K562 (cell line): Measurements from ENCODE around the gene TENM4.

Source experiments
- EP300 ChIP-seq: IDR thresholded peaks from 2 replicates; pipeline ENCODE4 v1.6.1; 2012; ENCODE audit warnings: low read length, improper control_type of control experiment
- ESRRA ChIP-seq: fragments of 450-650 bp; IDR thresholded peaks from 2 replicates; pipeline ENCODE4 v1.6.1; 2014; ENCODE audit warnings: low read depth, mild to moderate bottlenecking, moderate library complexity, borderline replicate concordance
- HDGF ChIP-seq: fragments of 450-650 bp; IDR thresholded peaks from 2 replicates; pipeline ENCODE4 v1.6.1; 2016
- KAT8 ChIP-seq: fragments of 450-650 bp; IDR thresholded peaks from 2 replicates; pipeline ENCODE4 v1.6.1; 2016; ENCODE audit warnings: low read depth, mild to moderate bottlenecking
- PCBP2 ChIP-seq: fragments of 200-400 bp; formaldehyde crosslinking; IDR thresholded peaks from 2 replicates; pipeline ENCODE4 v1.6.1; 2018; ENCODE audit warnings: low read length, low read depth, mild to moderate bottlenecking, moderate library complexity; ENCODE audit not compliant: poor library complexity, severe bottlenecking
- POLR2B ChIP-seq: fragments of 450-650 bp; IDR thresholded peaks from 2 replicates; pipeline ENCODE4 v1.6.1; 2018; ENCODE audit warnings: low read depth; ENCODE audit not compliant: partially characterized antibody
- RAD21 ChIP-seq, 2 experiments: fragments of 250-450 bp in 1 of 2; fragments of 450-650 bp in 1 of 2; sonication (Bioruptor Pico) in 1 of 2; formaldehyde crosslinking in 1 of 2; IDR thresholded peaks in 1 of 2; conservative IDR thresholded peaks in 1 of 2; 2 replicates each; pipeline versions ENCODE4 v1.4.0 to v1.8.0; 2020 to 2022; ENCODE audit warnings: mild to moderate bottlenecking in 2 of 2, moderate library complexity in 1 of 2
- SP2 ChIP-seq: IDR thresholded peaks from 2 replicates; pipeline ENCODE4 v1.6.1; 2011; ENCODE audit warnings: mild to moderate bottlenecking, low read depth, low read length, moderate library complexity; ENCODE audit not compliant: poor library complexity, severe bottlenecking; ENCODE audit errors: extremely low read depth
- SREBF1 ChIP-seq: fragments of 150-350 bp; IDR thresholded peaks from 2 replicates; pipeline ENCODE4 v1.6.1; 2014; ENCODE audit warnings: antibody characterized with exemption, low read depth, low read length, borderline replicate concordance
- TCF7L2 ChIP-seq: fragments of 150-350 bp; IDR thresholded peaks from 2 replicates; pipeline ENCODE4 v1.6.1; 2016; ENCODE audit warnings: low read depth, mild to moderate bottlenecking, low read length, moderate library complexity
- ZNF24 ChIP-seq: fragments of 450-650 bp; IDR thresholded peaks from 2 replicates; pipeline ENCODE4 v1.6.1; 2016
- TF ChIP-seq, protein P1 (sequence below), 3 experiments: IDR thresholded peaks in 2 of 3; conservative IDR thresholded peaks in 1 of 3; 2 replicates each; pipeline ENCODE4 v1.5.1; 2011 to 2012; ENCODE audit warnings: low read length in 3 of 3, mild to moderate bottlenecking in 3 of 3, control low read depth in 2 of 3, improper control_type of control experiment in 1 of 3, inconsistent platforms in 1 of 3, low read depth in 1 of 3, mixed read lengths in 1 of 3, moderate library complexity in 1 of 3; ENCODE audit not compliant: insufficient read depth in 2 of 3
- TF ChIP-seq, protein P2 (sequence below): fragments of 250-450 bp; sonication (Bioruptor Pico); IDR thresholded peaks from 2 replicates; pipeline ENCODE4 v1.5.0; 2020; ENCODE audit warnings: mild to moderate bottlenecking, borderline replicate concordance

DNA sequence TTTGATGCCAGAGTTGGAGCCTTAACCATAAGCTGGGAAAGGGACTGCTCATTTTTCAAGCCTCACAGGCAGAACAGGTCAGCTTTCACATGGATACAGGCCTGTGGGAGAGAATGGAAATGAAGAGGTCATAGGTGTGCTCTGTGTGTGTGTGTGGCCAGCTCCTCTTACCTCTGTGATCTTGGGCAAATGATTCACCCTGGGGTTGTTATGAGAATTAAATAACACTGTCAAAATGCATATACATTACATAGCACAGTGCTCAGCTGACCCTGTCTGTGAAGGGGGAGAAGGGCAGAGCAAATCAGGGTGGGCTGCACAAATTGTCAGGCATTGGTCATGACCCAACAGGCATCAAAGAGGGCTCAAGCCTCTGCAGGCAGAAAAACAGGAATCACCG is 372.5 kb downstream of the TENM4 start:
- TF ChIP-seq ESRRA (no peak), RAD21 (CRISPR knock-in tag; conservative IDR thresholded peaks at IDR 0.05 in 1 of 2, IDR thresholded peaks at IDR 0.05 in 1 of 2) (no peak), POLR2B (no peak), PCBP2 (no peak), KAT8 (no peak), ZNF24 (no peak), TCF7L2 (no peak), EP300 (no peak), HDGF (no peak), SREBF1 (no peak), SP2 (no peak)
- TF ChIP-seq, protein P1, sequence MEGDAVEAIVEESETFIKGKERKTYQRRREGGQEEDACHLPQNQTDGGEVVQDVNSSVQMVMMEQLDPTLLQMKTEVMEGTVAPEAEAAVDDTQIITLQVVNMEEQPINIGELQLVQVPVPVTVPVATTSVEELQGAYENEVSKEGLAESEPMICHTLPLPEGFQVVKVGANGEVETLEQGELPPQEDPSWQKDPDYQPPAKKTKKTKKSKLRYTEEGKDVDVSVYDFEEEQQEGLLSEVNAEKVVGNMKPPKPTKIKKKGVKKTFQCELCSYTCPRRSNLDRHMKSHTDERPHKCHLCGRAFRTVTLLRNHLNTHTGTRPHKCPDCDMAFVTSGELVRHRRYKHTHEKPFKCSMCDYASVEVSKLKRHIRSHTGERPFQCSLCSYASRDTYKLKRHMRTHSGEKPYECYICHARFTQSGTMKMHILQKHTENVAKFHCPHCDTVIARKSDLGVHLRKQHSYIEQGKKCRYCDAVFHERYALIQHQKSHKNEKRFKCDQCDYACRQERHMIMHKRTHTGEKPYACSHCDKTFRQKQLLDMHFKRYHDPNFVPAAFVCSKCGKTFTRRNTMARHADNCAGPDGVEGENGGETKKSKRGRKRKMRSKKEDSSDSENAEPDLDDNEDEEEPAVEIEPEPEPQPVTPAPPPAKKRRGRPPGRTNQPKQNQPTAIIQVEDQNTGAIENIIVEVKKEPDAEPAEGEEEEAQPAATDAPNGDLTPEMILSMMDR (IDR thresholded peaks at IDR 0.05 in 2 of 3, conservative IDR thresholded peaks at IDR 0.05 in 1 of 3; ENCODE audit: insufficient read depth in 2 of 3, low read depth in 1 of 3, low read length in 3 of 3), result no peak
- TF ChIP-seq, protein P2, sequence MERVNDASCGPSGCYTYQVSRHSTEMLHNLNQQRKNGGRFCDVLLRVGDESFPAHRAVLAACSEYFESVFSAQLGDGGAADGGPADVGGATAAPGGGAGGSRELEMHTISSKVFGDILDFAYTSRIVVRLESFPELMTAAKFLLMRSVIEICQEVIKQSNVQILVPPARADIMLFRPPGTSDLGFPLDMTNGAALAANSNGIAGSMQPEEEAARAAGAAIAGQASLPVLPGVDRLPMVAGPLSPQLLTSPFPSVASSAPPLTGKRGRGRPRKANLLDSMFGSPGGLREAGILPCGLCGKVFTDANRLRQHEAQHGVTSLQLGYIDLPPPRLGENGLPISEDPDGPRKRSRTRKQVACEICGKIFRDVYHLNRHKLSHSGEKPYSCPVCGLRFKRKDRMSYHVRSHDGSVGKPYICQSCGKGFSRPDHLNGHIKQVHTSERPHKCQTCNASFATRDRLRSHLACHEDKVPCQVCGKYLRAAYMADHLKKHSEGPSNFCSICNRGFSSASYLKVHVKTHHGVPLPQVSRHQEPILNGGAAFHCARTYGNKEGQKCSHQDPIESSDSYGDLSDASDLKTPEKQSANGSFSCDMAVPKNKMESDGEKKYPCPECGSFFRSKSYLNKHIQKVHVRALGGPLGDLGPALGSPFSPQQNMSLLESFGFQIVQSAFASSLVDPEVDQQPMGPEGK, result no peak
